ENCODE results near the gene FAM168A. TPM values are rescaled to one million over a fixed set of nuclear protein-coding genes. Genes with fewer than 3 reads are reported as not detected.
"Not testable (repeated sequence)": the region's sequence is repeated elsewhere in the genome, so short reads cannot be mapped to it uniquely, and the experiment has no call there.

The FAM168A gene
- total RNA-seq, 1 experiment from 2014 or later, result 30.4 TPM

- not testable (repeated sequence) for DNase-seq (ENCODE audit: low read depth)
These were observed 127.8 kb downstream of the FAM168A start for GRCh38 chr11:73470036-73470612.

GRCh38 chr11:73469401-73469800 is 128.5 kb downstream of the FAM168A start:
- DNase-seq (ENCODE audit: low read depth), result no peak

- no peak for DNase-seq (ENCODE audit: low read depth)
These were observed 129.2 kb downstream of the FAM168A start for GRCh38 chr11:73468590-73469161.

- no peak for DNase-seq (ENCODE audit: low read depth)
These were observed 130.4 kb downstream of the FAM168A start for GRCh38 chr11:73467505-73467904.

GRCh38 chr11:73466643-73467042 is 131.3 kb downstream of the FAM168A start:
- no peak for DNase-seq (ENCODE audit: low read depth)

DNA sequence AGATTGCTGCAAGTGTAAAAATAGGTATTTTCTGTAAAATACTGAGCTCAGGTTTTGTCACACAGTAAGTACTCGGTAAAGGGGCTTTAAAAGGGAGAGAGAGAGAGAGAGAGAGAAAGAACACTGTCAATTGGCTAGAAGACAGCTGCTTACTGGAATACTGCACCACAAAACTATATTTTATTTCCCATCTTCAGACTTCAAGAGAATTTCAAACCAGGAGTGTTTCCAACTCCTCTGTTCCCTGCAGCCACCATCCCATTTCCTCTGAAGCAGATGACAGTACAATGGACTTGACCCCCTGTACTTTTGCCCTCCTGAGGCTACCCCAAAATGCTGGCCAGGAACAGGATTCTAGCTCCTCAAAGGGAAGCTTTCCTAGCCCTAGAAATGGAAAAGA is 132.0 kb downstream of the FAM168A start:
- no peak for DNase-seq (ENCODE audit: low read depth)

DNA sequence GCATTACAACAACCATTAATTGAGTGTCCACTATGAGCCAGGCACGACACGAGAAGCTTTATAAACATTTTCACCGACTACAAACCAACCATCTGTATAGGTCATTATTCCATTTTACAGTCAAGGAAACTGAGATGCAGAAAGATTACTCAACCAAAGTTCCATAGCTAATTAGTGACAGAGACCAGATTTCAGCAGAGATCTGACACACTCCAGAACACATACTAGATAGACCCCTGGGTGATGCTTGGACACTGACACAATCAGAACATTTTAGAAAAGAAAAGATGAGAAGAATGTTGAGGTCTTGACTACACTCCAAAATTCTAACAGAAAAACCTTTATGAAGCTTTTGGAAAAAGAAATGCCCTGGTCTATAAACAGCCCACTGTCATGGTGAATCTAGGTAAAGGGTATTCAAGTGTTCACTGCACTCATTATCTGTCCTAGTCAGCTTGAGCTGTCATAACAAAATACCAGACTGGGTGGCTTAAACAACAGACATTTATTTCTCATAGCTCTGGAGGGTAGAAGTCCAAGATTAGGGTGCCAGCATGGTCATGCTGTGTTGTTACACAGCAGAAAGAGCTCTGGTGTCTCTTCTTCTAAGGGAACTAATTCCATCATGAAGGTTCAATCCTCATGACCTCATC is 132.8 kb downstream of the FAM168A start:
- peak; percentile 14 for DNase-seq (ENCODE audit: low read depth)

- peak; percentile 3 for DNase-seq (ENCODE audit: low read depth)
These were observed 133.6 kb downstream of the FAM168A start for GRCh38 chr11:73464347-73464746.

GRCh38 chr11:73463359-73463758 is 134.6 kb downstream of the FAM168A start:
- peak; percentile 33 for DNase-seq (ENCODE audit: low read depth)

DNA sequence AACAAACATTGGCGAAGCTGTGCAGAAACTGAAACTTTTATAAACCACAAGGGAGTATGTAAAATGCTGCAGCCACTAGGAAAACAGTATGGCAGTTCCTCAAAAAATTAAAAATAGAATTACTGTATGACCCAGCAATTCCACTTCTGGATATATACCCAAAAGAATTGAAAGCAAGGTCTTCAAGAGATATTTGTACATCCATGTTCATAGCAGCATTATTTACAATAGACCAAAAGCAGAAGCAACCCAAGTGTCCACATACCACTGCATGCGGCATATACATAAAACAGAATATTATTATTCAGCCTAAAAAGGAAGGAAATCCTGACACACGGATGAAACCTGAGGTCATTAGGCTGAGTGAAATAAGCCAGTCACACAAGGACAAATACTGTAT is 135.9 kb downstream of the FAM168A start:
- no peak for DNase-seq (ENCODE audit: low read depth)

- no peak for DNase-seq (ENCODE audit: low read depth)
These were observed 136.5 kb downstream of the FAM168A start for GRCh38 chr11:73461335-73461840.

GRCh38 chr11:73458201-73458600 is 139.7 kb downstream of the FAM168A start:
- DNase-seq (ENCODE audit: low read depth), result no peak

DNA sequence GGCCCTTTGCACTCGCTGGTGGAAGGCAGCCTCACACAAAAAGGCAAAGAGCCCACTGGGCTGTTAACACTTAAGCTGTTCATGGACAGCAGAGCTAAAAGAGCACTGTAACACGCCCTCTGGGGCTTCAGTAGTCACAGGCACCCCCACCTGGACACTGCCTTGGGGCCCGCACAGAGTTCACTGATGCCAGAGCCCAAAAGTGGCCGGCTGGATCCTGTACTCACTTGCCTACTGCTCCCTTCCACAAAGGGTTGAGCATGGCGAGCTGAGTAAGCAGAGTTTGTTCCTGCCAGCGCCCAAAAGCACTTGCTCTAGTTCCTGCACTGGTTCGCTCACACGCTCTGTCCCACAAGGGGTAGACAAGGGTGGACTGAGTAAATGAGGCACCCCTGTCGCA is 142.9 kb downstream of the FAM168A start:
- DNase-seq (ENCODE audit: low read depth), result no peak

GRCh38 chr11:73453562-73453961 is 144.3 kb downstream of the FAM168A start:
- DNase-seq (ENCODE audit: low read depth), result no peak

DNA sequence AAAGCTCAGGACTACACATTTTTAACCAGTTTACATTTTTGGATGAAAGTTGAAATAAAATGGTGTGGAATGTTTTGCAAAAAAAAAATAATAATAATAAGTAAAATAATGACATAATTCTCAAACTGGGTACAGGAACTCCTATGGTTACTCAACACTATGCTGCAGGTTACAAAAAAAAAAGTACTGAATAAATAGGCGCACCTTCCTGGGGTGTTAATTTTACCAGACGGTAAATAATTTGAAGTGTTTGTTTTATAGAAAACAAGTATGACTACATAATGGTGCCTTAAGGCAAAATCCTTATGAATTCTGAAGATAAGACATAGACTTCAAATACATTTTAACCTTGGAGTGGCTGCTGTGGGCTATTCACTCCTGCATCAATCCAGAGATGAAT is 145.2 kb downstream of the FAM168A start:
- no peak for DNase-seq (ENCODE audit: low read depth)

DNA sequence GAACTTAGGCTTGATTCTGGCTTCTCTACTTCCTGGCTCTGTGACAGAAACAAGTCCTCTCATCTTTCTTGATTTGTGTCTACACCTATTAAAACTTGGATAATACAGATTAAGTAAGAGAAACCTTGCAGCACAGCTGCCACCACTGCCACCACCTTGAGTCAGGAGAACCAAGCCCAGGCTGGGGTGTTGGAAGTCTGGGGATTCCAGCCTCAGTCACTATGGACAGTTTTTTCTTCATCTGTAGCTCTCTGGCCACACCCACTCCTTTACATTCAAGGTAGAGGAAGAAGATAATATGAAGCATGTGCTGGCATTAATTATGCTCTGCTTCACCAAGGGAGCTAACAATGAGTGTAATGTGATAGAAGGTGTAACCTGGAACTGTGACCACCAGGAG is 146.0 kb downstream of the FAM168A start:
- no peak for DNase-seq (ENCODE audit: low read depth)

- no peak for DNase-seq (ENCODE audit: low read depth)
These were observed 151.1 kb downstream of the FAM168A start for GRCh38 chr11:73446766-73447165.

DNA sequence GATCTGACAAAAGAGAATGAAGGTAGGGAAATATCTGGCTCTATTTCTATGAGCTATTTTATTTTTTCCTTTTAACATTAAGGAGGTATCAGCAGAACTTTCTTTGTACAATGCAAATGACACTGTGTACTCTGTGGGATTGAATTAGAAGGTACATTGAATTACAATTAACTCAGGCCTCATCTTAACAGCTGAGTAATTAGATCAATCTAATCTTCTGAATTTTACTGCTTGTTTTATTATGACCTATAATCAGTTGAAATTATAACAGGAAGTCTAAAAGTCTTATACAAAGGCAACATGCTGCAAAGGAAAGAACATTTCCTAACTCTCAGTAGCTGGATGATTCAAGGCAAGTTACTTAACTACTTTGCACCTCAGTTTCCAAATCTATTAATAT is 151.9 kb downstream of the FAM168A start:
- no peak for DNase-seq (ENCODE audit: low read depth)

GRCh38 chr11:73439002-73439843 is 158.7 kb downstream of the FAM168A start:
- peak; percentile 59 for DNase-seq (ENCODE audit: low read depth)

DNA sequence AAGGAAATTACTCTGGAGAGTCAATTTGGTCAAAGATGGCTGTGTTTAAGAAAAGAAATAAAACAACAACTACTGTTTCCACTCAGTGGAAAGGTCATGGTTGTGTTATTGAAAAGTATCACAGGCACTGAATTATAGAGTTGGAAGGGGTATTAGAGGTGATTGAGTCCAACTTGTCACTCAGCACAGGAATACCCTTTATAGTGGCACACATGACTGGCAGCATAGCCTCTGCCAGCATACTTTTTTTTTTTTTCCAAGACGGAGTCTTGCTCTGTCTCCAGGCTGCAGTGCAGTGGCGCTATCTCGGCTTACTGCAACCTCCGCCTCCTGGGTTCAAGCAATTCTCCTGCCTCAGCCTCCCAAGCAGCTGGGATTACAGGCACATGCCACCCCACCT is 161.1 kb downstream of the FAM168A start:
- DNase-seq (ENCODE audit: low read depth), result not testable (repeated sequence)

- no peak for DNase-seq (ENCODE audit: low read depth)
These were observed 166.5 kb downstream of the FAM168A start for GRCh38 chr11:73431396-73431795.

GRCh38 chr11:73430326-73430725 is 167.6 kb downstream of the FAM168A start:
- peak; percentile 17 for DNase-seq (ENCODE audit: low read depth)

Data from RPMI7951 (cell line).